ENCODE results near the gene MBOAT7.

- TF ChIP-seq EGR1 (IDR thresholded peaks at IDR 0.05; ENCODE audit: borderline replicate concordance, low read depth, low read length) (no peak), BRCA1 (IDR thresholded peaks at IDR 0.05; ENCODE audit: low read depth, low read length) (no peak), CTCF (IDR thresholded peaks at IDR 0.05; ENCODE audit: control extremely low read depth in 1 of 3, insufficient read depth in 1 of 3, low read depth in 1 of 3, low read length in 3 of 3) (no peak), USF2 (IDR thresholded peaks at IDR 0.05; ENCODE audit: low read length) (no peak), TEAD4 (IDR thresholded peaks at IDR 0.05; ENCODE audit: low read depth, low read length) (no peak), TAF1 (IDR thresholded peaks at IDR 0.05; ENCODE audit: low read depth, low read length) (no peak), RNF2 (IDR thresholded peaks at IDR 0.05; ENCODE audit: borderline replicate concordance, low read depth, low read length, missing control alignments, poor library complexity, severe bottlenecking) (no peak)
These were observed 7.7 kb upstream of the MBOAT7 start for GRCh38 chr19:54197121-54197520.
